Fibroblast of peridontal ligament (primary cell): ENCODE measurements around the gene NUDT4.
"Not testable (repeated sequence)": the region's sequence is repeated elsewhere in the genome, so short reads cannot be mapped to it uniquely, and the experiment has no call there.

Experiments
- DNase-seq: peaks from one replicate; pipeline ENCODE4 v3.0.0-alpha.2; 2010; ENCODE audit errors: extremely low read depth

Gene NUDT4

GRCh38 chr12:93399183-93399863, 21.6 kb downstream of the NUDT4 start:
- DNase-seq = not testable (repeated sequence)

- no peak for DNase-seq
Measured at GRCh38 chr12:93402333-93403311, 24.9 kb downstream of the NUDT4 start.

- DNase-seq = peak; percentile 70
Measured at GRCh38 chr12:93403988-93404803, 26.5 kb downstream of the NUDT4 start.

DNA sequence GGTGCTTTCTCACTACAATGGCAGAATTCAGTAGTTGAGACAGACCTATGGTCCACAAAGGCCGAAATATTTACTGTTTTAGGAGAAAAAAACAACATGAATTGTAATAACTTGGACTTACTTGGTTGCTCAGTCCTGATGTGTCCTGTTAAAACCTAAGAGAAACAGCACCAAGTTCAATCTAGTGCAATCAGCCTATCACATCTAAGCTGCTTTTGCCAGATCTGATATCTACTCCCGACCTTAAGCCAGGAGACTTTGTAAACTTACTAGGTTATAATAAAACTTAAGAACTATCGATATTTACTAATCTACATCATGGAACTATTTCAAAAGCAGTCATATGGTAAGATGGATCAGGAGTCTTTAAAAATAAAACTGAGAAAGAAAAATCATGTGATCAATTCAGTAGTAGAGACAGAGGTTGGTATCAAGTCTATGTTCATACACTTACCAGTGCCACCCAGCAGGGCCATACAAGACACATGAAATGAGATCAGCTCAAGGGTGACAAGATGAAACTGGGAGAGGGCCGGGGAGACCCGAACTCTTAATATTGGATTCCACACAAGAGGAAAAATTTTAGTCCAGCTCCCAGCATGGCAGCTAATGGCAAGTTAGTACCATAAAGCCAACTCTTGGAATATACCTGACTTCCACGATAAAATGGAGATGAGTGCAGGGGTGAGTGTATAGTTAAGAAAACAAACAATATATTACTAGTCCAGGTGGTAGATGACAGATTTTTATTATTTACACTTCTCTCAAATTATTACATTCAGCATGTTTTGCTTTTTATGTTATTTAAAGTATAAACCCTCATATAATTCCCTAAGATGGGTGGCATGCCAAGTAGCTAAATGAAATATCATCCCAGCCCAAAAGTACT, 27.5 kb downstream of the NUDT4 start:
- DNase-seq = no peak

DNA sequence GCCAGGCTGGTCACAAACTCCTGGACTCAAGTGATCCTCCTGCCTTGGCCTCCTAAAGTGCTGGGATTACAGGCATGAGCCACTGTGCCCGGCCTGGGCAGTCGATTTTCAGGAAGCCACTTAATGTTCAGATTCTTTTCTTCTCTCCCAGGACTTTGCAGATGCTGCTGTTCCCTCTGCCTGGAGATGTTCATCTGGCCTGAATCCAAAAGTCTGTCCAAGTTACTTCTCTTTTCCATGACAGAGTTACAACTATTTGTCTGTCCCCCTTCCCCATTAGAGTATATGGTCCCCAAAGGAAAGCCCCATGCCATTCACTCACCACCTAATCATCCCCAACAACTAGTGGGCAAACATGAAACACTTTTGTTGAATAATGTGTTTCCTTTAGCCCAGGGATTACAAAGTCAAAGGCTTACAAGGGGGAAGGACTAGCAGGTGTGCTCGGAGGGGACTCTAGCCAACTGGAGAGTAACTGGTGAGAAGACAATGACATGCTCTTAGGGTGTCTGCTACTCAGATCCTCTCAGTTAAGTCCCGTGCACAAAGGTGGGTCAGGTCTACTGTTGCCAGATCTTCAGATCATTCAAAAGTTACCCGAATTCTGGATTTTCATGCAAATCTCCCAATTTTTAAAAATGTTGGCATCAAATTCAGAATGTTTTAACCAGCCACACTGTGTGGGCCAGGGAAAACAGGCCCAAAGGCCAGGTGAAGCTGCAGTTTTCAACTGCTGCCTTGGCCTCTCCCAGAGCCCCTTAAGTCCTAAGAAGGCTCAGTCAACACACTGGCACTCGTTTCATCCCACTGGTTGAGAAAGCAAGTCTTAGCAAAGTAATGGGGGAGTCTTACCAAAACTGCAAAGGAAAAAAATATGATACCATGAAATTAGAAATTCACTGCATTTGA, 29.6 kb downstream of the NUDT4 start:
- no peak for DNase-seq

- no peak for DNase-seq
Measured at GRCh38 chr12:93407963-93408283, 30.2 kb downstream of the NUDT4 start.

DNA sequence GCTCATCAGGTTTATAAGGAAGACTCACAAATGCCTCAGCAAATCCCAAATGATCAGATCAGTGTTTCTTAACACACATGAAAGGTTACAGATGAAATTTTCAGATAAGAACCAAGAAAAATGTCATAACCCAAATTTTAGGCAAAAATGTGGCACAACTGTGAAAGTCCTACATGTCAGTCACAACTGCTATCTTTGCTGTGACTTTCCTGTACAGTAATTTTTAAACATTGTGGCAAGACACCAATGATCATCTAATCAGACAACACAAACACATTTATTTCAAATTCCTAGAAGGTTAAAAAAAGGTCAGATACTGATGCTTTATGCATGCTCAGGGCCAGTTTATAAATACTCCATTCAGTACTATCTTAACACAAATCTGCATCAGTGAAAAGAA, 31.1 kb downstream of the NUDT4 start:
- DNase-seq = no peak

- DNase-seq = not testable (repeated sequence)
Measured at GRCh38 chr12:93409343-93410187, 31.8 kb downstream of the NUDT4 start.

- peak; percentile 54 for DNase-seq
Measured at GRCh38 chr12:93411060-93411459, 33.3 kb downstream of the NUDT4 start.

DNA sequence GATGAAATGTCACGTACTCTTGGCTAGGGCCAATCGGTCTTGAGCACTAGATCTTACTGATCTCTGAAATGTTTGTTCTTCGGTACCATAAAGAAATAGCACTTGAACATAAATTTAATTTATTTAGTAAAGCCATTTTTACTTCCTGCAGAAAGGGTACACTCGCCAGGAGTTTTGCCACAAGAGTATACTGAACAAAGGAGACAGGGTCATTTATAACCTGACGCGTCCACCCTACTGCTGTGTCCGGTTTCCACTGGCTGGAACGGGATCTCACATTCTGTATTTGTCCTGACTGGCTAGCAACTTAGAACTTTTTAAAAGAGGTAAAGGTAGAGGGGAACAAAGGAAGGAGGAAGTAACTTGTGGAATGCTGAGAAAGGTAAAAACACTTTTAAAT, 34.7 kb downstream of the NUDT4 start:
- DNase-seq = not testable (repeated sequence)

- DNase-seq = no peak
Measured at GRCh38 chr12:93413064-93413463, 35.3 kb downstream of the NUDT4 start.

GRCh38 chr12:93415723-93416464, 38.2 kb downstream of the NUDT4 start:
- DNase-seq = peak; percentile 89

DNA sequence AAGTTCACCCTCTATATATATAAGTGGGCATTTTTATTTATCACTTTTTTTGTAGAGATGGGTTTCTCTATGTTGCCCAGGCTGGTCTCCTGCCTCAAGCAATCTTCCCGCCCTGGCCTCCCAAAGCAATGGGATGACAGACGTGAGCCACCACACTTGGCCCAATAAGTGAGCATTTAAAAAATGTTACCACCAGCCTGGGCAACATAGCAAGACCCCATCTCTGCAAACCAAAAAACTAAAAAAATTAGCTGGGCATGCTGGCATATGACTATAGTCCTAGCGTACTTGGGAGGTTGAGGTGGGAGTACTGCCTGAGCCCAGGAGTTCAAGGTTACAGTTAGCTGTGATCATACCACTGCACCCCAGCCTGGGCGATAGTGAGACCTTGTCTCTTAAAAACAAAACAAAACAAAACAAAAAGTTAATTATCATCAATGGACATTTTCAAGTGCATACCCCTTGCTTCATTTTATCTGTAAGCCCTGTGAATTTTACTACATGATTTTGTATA, 40.3 kb downstream of the NUDT4 start:
- DNase-seq = no peak

DNA sequence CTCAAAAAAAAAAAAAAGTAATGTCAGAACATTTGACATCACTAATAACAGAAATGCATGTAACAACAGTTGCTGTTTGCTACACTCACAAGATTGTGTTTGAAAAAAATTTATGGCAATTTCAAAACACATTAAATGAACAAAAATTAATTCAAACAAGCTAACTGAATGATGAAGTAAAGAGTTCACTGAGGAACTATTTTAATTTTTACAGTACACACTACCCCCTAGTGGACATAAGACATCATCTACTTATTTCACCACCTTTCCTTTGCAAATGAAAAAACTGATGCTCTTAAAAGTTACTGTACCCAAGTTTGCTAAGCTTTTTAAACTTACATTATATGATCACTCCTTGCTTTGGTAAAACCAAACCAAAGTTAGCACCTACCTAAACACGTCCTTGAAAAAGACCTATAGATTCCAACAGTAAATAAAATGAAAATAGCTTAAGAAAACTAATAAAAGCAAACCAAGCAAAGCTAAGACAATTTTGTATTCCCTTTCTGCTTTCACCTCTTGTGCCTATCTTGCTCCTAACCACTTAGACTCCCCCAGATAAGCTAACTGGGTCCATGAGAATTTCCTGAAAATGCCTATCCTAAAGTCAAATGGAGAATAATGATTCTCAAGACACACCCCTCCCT, 41.8 kb downstream of the NUDT4 start:
- peak; percentile 84 for DNase-seq

GRCh38 chr12:93422050-93422449, 44.3 kb downstream of the NUDT4 start:
- no peak for DNase-seq

DNA sequence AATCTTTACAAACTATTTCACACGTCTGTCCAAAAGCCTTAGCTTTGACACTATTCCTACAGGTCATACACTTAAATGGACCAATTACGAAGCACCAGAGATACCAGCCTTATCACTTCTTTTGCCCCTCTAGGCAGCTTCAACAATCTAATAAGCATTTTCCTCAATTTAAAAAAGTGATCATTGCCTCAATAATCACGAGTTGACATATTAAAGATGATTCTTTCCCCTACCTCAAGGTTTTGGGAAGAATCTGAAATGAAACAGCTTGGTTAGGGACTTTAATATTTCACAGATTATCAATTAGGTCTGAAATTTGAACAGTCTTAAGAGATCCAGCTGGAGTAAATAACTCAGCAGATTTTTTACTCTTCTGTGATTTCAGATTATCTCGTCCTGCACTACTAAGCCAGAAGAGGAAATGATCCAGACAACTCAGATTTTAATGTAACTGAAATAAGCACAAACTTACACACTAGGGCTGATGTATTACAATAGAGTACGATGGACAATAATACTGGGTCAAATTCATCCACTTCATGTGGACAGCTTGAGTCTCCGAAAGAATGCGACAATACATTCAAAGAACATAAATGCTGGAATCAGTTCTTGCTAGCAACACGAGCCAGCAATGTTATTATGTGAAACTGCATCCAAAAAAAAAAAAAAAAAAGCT, 48.1 kb downstream of the NUDT4 start:
- DNase-seq = no peak

- no peak for DNase-seq
Measured at GRCh38 chr12:93426412-93426805, 48.7 kb downstream of the NUDT4 start.
